HEK293 (cell line): ENCODE results near the gene CRY2.

Experiments used
- KLF10 ChIP-seq: fragments of 450-650 bp; IDR thresholded peaks from 2 replicates; pipeline ENCODE4 v1.5.1; 2018; ENCODE audit warnings: missing biosample characterization, mild to moderate bottlenecking, missing genetic modification characterization
- OSR2 ChIP-seq: fragments of 450-650 bp; formaldehyde crosslinking; IDR thresholded peaks from 2 replicates; pipeline ENCODE4 v1.5.1; 2016; ENCODE audit warnings: missing biosample characterization, missing genetic modification characterization
- TRIM28 ChIP-seq: IDR thresholded peaks from 2 replicates; pipeline ENCODE4 v1.6.1; 2011; ENCODE audit warnings: low read length, control low read depth, borderline replicate concordance
- ZNF138 ChIP-seq: fragments of 450-650 bp; formaldehyde crosslinking; IDR thresholded peaks from 2 replicates; pipeline ENCODE4 v1.5.1; 2016; ENCODE audit warnings: missing biosample characterization, missing genetic modification characterization, borderline replicate concordance
- ZNF335 ChIP-seq: fragments of 450-650 bp; formaldehyde crosslinking; conservative IDR thresholded peaks from 2 replicates; pipeline ENCODE4 v1.5.1; 2016; ENCODE audit warnings: missing biosample characterization, missing genetic modification characterization
- ZNF514 ChIP-seq: fragments of 450-650 bp; formaldehyde crosslinking; IDR thresholded peaks from 2 replicates; pipeline ENCODE4 v1.5.1; 2016; ENCODE audit warnings: missing biosample characterization, missing genetic modification characterization
- TF ChIP-seq, protein P1 (sequence below): fragments of 450-650 bp; formaldehyde crosslinking; IDR thresholded peaks from 2 replicates; pipeline ENCODE4 v1.5.1; 2016; ENCODE audit warnings: missing biosample characterization, missing genetic modification characterization
- TF ChIP-seq, protein P2 (sequence below): fragments of 450-650 bp; formaldehyde crosslinking; IDR thresholded peaks from 2 replicates; pipeline ENCODE4 v1.5.1; 2016; ENCODE audit warnings: missing biosample characterization, missing genetic modification characterization
- TF ChIP-seq, protein P3 (sequence below): sonication (generic); formaldehyde crosslinking; IDR thresholded peaks from 2 replicates; pipeline ENCODE4 v1.8.1; 2022; ENCODE audit warnings: mild to moderate bottlenecking, moderate library complexity, missing genetic modification reagents

DNA sequence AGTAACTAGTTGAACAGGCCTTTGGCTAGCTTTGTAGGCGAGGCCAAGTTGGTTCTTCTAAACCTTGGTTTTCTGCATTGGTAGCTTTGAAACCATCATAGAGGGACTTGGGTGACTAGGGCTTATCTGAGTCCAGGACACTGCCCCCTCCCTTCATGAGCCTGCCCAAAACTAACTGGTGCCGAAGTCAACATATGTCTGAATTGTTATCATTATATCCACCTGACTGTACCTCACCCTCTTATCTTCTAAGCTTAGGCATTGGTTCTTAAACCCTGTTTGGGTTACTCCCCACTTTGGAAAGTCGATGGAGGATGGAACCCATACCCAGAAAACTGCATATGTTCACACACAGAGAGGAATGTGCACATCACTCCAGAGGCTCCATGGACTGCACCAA lies 30.6 kb downstream of the CRY2 start:
- TF ChIP-seq ZNF335 (tag by site-specific recombination) (no peak), ZNF138 (tag by site-specific recombination) (no peak), OSR2 (tag by site-specific recombination) (no peak), KLF10 (tag by site-specific recombination) (no peak), ZNF514 (tag by site-specific recombination) (no peak), TRIM28 (no peak)
- TF ChIP-seq, protein P1, sequence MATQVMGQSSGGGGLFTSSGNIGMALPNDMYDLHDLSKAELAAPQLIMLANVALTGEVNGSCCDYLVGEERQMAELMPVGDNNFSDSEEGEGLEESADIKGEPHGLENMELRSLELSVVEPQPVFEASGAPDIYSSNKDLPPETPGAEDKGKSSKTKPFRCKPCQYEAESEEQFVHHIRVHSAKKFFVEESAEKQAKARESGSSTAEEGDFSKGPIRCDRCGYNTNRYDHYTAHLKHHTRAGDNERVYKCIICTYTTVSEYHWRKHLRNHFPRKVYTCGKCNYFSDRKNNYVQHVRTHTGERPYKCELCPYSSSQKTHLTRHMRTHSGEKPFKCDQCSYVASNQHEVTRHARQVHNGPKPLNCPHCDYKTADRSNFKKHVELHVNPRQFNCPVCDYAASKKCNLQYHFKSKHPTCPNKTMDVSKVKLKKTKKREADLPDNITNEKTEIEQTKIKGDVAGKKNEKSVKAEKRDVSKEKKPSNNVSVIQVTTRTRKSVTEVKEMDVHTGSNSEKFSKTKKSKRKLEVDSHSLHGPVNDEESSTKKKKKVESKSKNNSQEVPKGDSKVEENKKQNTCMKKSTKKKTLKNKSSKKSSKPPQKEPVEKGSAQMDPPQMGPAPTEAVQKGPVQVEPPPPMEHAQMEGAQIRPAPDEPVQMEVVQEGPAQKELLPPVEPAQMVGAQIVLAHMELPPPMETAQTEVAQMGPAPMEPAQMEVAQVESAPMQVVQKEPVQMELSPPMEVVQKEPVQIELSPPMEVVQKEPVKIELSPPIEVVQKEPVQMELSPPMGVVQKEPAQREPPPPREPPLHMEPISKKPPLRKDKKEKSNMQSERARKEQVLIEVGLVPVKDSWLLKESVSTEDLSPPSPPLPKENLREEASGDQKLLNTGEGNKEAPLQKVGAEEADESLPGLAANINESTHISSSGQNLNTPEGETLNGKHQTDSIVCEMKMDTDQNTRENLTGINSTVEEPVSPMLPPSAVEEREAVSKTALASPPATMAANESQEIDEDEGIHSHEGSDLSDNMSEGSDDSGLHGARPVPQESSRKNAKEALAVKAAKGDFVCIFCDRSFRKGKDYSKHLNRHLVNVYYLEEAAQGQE (tag by site-specific recombination) = no peak
- TF ChIP-seq, protein P2, sequence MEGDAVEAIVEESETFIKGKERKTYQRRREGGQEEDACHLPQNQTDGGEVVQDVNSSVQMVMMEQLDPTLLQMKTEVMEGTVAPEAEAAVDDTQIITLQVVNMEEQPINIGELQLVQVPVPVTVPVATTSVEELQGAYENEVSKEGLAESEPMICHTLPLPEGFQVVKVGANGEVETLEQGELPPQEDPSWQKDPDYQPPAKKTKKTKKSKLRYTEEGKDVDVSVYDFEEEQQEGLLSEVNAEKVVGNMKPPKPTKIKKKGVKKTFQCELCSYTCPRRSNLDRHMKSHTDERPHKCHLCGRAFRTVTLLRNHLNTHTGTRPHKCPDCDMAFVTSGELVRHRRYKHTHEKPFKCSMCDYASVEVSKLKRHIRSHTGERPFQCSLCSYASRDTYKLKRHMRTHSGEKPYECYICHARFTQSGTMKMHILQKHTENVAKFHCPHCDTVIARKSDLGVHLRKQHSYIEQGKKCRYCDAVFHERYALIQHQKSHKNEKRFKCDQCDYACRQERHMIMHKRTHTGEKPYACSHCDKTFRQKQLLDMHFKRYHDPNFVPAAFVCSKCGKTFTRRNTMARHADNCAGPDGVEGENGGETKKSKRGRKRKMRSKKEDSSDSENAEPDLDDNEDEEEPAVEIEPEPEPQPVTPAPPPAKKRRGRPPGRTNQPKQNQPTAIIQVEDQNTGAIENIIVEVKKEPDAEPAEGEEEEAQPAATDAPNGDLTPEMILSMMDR (tag by site-specific recombination) = no peak
- TF ChIP-seq, protein P3, sequence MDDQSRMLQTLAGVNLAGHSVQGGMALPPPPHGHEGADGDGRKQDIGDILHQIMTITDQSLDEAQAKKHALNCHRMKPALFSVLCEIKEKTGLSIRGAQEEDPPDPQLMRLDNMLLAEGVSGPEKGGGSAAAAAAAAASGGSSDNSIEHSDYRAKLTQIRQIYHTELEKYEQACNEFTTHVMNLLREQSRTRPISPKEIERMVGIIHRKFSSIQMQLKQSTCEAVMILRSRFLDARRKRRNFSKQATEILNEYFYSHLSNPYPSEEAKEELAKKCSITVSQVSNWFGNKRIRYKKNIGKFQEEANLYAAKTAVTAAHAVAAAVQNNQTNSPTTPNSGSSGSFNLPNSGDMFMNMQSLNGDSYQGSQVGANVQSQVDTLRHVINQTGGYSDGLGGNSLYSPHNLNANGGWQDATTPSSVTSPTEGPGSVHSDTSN (CRISPR knock-in tag) = no peak
